IMR-90 (cell line): ENCODE data around the gene ARHGEF10L.

ENCODE experiments used
- CTCF ChIP-seq: conservative IDR thresholded peaks from 2 replicates; pipeline ENCODE4 v1.5.1; 2012; ENCODE audit warnings: mild to moderate bottlenecking, low read depth, low read length, improper control_type of control experiment
- FOS ChIP-seq: fragments of 150-350 bp; IDR thresholded peaks from 2 replicates; pipeline ENCODE4 v1.6.1; 2016; ENCODE audit warnings: low read depth, low read length
- MAFK ChIP-seq: IDR thresholded peaks from 2 replicates; pipeline ENCODE4 v1.6.1; 2012; ENCODE audit warnings: low read depth, low read length, improper control_type of control experiment
- MAZ ChIP-seq: IDR thresholded peaks from 2 replicates; pipeline ENCODE4 v1.6.1; 2012; ENCODE audit warnings: low read depth, mild to moderate bottlenecking, low read length, improper control_type of control experiment, moderate library complexity, borderline replicate concordance
- MXI1 ChIP-seq: IDR thresholded peaks from 2 replicates; pipeline ENCODE4 v1.6.1; 2012; ENCODE audit warnings: low read depth, mild to moderate bottlenecking, low read length, moderate library complexity, borderline replicate concordance
- POLR2A ChIP-seq: IDR thresholded peaks from 2 replicates; pipeline ENCODE4 v1.6.1; 2012; ENCODE audit warnings: mild to moderate bottlenecking, low read depth, low read length
- RCOR1 ChIP-seq: IDR thresholded peaks from 2 replicates; pipeline ENCODE4 v1.6.1; 2012; ENCODE audit warnings: mild to moderate bottlenecking, low read length, improper control_type of control experiment; ENCODE audit not compliant: insufficient replicate concordance
- RFX5 ChIP-seq: IDR thresholded peaks from 2 replicates; pipeline ENCODE4 v1.8.0; 2012; ENCODE audit warnings: low read depth, mild to moderate bottlenecking, low read length, moderate library complexity
- USF2 ChIP-seq: fragments of 150-350 bp; IDR thresholded peaks from 2 replicates; pipeline ENCODE4 v1.6.1; 2017; ENCODE audit warnings: mild to moderate bottlenecking, antibody characterized with exemption, low read length, low read depth

- TF ChIP-seq CTCF (no peak), MAFK (no peak), POLR2A (no peak), USF2 (no peak), RFX5 (no peak), FOS (no peak), MXI1 (no peak), MAZ (no peak), RCOR1 (no peak)
These were observed 184.7 kb downstream of the ARHGEF10L start for GRCh38 chr1:17724150-17724549.
